HG03575 (cell line): ENCODE measurements around the gene SLC50A1.
"Not testable (repeated sequence)": the region's sequence is repeated elsewhere in the genome, so short reads cannot be mapped to it uniquely, and the experiment has no call there.

Source experiments
- ATAC-seq: cut with Tn5 transposase; IDR thresholded peaks from one replicate; pipeline ENCODE4 v1.9.1; 2021; ENCODE audit not compliant: unreplicated experiment, insufficient number of reproducible peaks, low FRiP score; ENCODE audit errors: extremely low read depth

Gene SLC50A1

DNA sequence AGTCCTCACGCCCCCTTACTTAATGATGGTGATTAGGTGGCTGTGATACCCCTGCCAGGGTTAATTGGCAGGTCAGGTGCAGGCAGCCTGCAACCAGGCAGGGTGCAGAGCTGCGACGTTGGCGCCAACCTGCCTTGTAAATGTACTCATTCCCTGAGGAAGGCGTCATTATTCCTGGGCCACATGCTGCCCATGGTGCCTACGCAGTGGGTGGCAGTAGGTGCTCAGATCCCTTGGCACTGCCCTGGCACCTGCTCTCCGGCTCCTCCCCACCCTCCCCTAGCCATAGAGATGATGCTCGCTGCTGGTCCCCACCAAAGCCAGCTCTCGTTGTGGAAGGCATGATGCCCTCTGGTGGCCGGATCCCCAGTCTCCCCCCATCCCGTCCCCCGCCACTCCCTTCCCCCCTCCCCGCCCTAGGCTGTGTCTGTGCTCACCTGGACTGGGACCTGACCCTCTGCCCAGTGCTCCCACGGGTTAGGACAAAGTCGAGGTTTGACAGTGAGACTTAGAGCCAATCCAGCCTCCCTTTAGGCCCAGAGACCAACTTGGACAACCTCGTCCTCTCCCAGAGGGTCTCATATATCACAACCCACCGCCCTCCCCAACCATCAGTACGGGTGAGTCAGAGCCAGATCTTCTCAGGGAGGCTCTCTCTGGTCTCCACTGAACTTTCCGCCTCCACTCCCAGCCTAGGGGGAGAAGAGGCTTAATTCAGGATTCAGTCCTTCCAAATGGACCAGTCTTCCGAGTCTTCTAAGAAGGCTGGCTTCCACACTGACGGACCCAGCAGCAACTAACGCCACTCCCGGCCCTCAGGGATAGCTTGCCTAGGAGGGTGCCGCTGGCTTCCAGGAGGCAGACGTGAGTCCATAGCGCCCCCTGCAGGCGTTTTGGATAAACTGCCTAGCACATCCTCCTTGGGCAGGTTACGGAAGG, 31.8 kb downstream of the SLC50A1 start:
- ATAC-seq, result no peak

DNA sequence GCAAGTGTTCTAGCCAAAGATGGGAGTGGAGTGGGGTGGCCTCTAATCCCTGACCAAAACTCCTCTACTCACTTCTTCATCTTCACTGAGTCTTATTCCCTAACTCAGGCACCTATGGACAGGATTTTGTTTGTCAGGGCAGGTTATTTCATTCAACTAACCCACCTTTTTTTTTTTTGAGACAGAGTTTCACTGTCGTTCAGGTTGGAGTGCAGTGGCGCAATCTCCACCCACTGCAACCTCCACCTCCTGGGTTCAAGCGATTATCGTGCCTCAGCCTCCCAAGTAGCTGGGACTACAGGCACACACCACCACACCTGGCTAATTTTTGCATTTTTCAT, 32.4 kb downstream of the SLC50A1 start:
- ATAC-seq, result not testable (repeated sequence)

DNA sequence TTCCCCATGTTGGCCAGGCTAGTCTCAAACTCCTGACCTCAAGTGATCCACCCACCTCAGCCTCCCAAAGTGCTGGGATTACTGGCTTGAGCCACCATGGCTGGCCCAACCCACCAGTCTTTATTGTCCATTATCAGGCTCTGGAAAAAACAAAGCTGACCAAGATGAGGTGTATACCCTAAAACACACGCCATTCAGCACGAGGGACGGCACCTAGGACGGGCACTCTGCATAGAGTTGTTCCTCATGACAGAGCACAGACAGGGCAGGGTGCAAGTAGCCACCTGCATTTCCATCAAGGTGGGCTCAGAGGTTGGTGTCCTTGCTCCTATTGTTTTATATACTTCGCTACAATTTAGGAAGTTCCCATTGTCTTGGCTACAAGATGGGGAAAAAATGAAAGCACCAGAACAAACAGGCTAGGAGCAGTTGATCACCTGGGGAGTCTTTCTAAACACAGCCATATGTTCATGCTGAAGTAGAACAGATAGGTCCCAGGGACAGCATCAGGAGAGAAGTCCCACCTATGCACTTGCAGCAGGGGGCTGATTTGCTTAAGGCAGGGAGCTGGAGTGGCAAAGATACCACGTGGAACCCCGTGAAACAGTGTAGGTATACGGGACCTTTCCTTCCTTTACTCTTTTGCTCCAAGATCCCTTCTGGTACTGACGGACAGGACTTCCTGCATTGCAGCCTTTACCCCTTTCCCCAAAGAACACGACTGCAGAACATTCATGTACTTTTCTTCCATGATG, 33.0 kb downstream of the SLC50A1 start:
- no peak for ATAC-seq

DNA sequence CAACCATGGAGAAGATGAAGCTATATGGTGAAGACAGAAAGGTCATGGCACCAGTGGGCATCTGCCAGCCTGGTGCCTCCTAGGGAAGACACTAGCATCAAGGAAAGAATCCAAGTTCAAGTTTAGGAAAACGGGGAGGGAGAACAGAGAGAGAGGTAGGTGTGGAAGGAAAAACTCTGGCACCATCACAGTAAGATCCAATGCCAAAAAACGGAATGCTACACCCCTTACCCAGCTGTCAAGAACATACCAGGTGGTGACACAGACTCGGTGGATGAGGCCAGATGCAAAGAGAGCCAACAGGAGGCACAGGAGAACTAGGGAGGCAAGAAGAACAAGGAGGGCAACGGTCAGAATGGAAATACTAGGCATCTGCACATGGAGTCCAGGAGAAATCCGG, 33.9 kb downstream of the SLC50A1 start:
- no peak for ATAC-seq

DNA sequence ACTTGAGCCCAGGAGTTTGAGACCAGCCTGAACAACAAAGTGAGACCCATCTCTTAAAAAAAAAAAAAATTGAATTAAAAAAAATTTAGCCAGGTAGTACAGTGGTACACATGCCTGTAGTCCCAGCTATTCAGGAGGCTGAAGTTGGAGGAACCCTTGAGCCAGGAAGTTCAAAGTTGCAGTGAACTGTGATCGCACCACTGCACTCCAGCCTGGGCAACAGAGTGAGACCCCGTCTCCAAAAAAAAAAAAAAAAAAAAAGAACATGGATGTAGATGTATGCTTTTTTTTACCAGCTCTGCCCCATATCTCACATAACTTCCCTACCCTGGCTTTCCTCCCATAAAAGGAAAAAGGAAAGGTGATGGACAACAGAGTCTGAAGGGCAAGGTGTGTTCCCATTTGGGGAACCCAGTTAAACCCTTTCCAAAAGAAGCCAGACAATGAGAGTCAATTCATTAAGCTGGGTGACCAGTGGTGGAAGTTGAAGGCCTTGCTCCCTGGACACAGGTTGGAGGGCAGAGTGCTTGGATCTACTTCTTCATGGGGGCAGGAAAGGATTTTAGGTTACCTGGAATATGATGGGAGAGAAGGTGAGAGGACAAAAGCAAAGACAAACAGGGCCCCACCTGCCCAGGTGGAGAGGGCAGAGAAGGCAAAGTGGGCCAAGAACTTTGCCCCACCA, 34.6 kb downstream of the SLC50A1 start:
- ATAC-seq, result no peak

DNA sequence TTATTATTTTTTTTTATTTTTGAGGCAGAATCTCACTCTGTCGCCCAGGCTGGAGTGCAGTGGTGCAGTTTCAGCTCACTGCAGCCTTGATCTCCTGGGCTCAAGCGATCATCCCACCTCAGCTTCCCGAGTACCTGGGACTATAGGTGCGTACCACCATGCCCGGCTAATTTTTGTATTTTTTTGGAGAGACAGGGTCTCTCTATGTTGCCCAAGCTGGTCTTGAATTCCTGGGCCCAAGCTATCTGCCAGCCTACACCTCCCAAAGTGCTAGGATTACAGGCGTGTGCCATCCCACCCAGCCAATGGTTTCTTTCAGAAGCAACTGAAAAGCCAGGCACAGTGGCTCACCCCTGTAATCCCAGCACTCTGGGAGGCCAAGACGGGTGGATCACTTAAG, 35.2 kb downstream of the SLC50A1 start:
- ATAC-seq, result no peak

DNA sequence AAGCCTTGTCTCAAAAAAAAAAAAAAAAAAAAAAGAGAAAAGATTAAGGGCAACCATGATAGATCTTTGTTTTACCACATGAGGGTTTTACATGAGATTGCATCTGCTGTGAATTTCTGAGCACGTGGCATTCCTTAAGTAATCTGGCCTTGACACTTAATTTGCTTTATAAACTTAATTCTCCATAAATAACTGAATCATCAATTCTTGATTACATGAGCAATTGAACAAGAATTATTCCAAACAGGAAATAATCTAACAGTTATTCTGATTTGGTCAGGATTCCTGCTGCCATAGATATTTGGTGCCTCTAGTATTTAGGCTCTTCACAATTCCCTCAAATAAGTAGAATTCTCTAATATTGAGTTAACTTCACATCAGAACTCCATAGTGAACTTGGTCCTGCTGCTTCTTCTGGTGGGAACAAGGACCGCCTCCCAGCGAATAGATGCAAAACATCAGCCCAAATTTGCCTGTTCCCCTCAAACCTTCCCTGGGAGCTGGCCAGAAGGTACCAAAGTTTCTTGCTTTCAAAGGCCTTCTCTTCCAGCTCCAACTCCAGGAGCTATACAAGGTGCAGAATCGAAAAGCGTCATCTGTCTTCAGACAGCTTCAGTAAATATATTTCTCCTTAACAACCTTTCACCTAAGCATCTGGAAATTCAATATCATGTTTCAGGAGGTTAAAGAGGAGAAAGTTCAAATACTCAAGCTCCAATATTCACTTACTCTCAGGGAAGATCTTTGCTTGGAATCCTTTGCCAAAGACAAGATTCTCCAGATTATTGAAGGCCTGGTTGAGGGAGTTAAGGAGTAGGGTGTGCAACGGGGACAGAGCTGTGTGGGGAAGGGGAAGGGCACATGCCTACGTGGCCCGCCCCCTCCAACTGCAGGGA, 36.4 kb downstream of the SLC50A1 start:
- ATAC-seq, result no peak

DNA sequence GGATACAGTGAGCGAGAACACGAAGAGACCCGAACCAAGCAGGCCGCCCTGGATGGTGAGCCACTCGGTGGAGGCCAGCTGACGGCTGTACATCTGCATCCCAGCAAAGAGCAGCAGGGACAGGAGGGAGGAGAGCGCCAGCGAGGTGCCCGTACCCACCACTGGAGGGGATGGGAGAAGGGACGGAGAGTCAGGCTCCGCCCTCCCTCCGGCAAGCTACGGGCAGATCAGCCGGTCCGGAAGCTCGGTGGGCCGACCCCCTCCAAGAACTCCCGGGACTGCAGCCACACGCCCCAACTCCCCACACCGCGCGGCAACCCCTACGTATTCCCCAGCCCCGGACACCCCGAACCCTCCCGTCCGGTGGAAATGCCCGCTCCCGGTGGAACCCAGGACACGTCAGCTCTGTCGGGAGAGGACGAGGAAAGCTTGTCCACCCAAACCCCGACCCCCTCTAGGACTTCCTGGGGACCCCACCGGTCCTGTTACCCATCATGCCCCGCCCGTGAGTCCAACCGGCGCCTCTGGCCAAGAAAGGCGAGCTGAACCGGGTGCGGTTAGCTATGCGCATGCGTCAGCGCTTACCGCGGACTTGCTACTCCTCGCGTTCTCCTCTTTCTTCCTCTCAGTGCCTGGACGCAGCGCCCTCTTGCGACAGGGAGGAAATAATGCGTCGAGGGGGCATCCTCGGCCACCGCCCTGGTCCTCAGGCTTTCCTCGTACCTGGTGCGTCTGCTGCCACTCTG, 37.3 kb downstream of the SLC50A1 start, which contains the start of gene KRTCAP2:
KRTCAP2 (minus strand) TSS at position 573 of the 746 bp plus-strand sequence; CDS start at position 493, 80 bp downstream.
- ATAC-seq, result no peak

DNA sequence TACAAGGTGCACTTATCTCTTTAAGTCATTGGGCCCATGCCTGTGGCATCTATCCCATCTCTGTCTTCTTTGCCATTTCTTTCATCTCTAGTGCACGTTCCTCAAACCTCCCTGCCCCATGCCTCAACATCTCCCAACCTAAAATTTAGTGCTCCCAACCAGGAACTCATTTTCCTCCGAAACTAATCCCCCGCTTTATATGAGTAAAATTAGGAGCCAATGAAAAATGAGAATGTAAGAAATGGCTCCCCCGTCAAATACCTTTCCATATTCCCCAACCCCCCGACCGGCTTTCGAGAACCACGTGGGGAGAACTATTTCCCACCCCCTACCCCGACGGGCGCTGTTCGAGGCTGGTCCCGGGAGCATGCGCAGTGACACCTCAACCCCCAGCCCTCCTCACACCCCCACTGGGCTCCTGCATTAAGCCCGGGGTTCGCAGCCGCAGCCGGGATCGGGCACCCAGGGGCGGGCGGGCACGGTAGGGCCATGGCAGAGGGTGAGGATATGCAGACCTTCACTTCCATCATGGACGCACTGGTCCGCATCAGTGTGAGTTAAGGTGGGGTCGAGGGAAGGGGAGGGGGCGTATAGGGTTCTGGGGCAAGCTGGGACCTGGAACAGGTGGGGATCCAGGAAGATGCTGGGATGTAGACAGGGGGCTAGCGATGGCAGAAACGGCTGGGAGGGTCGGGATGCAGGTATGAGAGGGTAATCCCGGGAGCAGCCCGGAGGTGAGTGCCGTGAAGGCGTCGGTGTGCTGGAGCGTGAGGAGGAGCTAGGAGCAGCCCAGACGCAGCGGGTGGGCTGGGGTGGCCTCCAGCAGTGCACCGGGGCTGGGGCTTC, 38.0 kb downstream of the SLC50A1 start, which contains the start of gene TRIM46:
TRIM46 (plus strand) TSS at position 372 of the 846 bp plus-strand sequence; CDS start at position 490, 118 bp downstream.
- no peak for ATAC-seq

DNA sequence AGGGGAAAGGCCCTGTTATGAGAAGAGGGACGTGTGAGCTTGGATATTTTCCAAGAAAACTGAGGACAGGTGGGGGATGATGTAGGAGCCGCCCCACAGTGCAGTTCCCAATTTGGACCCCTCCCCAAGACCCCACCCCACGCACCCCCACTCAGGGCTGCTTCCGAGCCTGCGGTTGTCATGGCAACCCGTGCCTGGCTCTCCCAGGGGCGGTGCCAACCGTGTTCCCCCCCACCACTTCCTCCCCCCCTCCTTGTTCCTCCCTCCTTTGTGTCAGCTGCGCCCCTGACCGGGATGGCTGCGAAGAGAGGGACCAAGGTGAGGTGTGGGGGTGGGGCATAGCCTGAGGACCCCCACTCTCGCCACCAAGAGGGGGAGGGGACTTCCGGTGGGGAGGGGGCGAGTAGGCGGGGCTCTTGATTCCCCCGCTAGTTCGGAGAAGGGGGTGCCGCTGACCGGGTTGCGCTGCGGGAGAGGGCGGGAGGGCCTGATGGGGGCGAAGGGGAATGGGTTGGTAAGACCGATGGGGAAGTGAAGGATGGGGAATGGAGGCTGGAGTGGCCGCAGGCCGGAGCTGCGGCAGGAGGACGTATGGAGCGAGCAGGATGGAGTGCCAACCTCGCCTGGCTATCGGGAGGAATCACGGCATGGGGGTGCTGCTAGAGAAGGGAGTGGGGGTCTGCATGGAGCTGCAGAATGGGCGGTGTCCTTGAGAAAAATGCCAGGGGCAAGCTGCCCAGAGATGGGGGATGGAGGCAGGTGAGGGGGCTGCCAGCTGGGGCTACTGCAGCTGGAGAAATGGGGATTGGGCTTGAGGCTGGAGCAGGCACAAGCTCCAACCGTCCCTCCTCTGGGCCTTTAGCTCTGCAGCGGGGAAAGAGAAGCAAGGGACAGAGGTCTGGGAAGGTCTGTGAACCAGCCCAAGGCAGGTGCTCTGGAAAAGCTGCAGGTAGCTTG, 39.0 kb downstream of the SLC50A1 start:
- ATAC-seq, result no peak

DNA sequence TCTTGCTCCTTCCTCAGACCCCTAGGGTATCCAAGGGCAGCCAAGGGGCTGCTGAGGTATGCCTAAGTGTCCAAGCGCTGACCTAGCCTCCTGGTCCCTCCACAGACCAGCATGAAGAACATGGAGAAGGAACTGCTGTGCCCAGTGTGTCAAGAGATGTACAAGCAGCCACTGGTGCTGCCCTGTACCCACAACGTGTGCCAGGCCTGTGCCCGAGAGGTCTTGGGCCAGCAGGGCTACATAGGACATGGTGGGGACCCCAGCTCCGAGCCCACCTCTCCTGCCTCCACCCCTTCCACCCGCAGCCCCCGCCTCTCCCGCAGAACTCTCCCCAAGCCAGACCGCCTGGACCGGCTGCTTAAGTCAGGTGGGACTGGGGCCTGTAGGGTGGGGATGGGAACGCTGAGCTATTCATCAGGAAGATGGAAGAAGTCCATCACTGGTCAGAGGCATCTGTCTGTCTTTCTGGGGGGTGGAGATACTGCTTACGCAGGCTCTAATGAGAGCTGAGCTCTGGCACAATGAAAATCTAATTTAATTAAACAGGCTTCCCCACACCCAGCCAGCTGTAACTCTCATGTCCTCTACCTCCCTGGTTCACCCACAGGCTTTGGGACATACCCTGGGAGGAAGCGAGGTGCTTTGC, 39.8 kb downstream of the SLC50A1 start:
- no peak for ATAC-seq

DNA sequence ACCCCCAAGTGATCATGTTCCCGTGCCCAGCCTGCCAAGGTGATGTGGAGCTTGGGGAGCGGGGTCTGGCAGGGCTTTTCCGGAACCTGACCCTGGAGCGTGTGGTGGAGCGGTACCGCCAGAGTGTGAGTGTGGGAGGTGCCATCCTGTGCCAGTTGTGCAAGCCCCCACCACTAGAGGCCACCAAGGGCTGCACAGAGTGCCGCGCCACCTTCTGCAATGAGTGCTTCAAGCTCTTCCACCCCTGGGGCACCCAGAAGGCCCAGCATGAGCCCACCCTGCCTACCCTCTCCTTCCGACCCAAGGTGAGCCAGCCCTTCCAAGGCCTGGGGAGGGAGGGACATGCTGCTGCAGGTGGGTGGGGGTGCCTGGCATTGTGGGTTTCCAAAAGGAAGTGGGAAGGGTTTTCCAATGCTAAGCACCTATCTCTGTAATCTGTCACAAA, 40.3 kb downstream of the SLC50A1 start:
- ATAC-seq, result no peak

DNA sequence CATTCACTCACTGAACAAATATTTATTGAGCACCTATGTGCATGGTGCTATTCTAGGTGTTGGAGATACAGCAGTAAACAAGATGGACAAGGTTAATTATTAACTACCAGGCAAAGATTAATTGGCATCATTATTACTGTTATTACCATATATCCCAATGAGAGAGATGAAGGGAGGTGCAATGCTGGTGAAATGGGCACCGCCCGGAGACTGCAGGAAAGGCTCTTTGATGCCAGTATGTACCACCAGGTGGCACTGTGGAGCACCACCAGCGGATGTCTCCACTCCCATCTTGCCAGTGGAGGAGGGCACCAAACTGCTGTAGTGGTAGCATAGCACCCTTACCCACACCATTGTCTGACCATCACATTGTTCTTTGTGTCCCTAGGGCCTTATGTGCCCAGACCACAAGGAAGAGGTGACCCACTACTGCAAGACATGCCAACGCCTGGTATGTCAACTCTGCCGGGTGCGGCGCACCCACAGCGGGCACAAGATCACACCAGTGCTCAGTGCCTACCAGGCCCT, 41.0 kb downstream of the SLC50A1 start:
- ATAC-seq, result no peak

DNA sequence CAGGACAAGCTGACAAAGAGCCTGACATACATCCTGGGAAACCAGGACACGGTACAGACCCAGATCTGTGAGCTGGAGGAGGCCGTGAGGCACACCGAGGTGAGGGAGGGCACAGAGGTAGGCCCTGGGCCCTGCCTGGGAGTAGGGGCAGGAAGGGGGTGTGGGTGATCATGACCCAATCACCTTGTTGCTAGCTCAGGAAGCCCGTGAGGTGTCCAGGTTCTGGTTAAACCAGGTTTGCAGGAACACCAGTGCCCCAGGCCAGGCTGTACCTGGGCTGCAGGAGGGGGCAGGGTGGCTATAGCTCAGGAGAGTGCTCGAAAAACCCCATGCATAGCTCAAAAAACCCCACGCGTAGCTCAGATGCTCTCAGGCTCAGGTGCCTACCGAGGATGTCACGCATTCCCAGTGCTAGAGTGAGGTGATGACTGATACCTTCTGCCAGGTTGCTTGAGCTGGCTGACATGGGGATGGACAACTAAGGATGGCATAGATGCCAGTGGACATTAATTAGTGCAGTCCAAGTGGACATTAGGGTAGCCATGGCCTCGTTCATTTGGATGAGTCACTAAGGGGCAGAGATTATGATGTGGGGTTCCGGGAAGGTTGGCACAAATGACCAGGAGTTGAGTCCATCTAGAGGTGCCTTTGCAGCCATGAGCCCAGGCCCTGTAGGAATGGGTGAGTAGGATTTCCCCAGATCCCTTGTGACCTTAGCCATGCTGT, 41.7 kb downstream of the SLC50A1 start:
- no peak for ATAC-seq

DNA sequence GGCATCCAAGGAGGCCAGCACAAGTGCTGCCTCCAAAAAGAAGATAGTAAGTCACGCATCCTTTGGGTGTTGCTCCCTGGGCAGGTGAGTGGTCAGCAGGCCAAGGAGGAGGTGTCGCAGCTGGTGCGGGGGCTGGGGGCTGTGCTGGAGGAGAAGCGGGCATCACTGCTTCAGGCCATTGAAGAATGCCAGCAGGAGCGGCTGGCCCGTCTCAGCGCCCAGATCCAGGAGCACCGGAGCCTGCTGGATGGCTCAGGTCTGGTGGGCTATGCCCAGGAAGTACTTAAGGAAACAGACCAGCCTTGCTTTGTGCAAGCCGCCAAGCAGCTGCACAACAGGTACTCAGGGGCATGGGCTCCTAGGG, 42.2 kb downstream of the SLC50A1 start:
- ATAC-seq, result no peak
